Natural killer cell (primary cell): Measurements from ENCODE around the gene CCDC178. TPM values are rescaled to one million over a fixed set of nuclear protein-coding genes. Genes with fewer than 3 reads are reported as not detected.

Source experiments
- ATAC-seq, 3 donors: fragments of 150-1000 bp in 2 of 3; fragments of 200-7000 bp in 1 of 3; cut with Tn5 transposase; 1 replicate in 1 of 3; 2 replicates in 2 of 3; pipeline ENCODE4 v1.10.0; 2021; ENCODE audit warnings: mild to moderate bottlenecking in 2 of 3, moderate library complexity in 2 of 3
- DNase-seq, 2 donors: peaks; one replicate each; pipeline versions ENCODE4 v3.0.0 to v3.0.0-alpha.2; 2013 to 2021; ENCODE audit warnings: mixed read lengths in 1 of 2
- H3K27ac ChIP-seq: one replicate; pipeline ENCODE4 v1.5.1; 2013; ENCODE audit warnings: mild to moderate bottlenecking, low read length
- H3K27me3 ChIP-seq: one replicate; pipeline ENCODE4 v1.6.1; 2013; ENCODE audit warnings: low read length; ENCODE audit not compliant: control insufficient read depth, insufficient read depth
- H3K36me3 ChIP-seq: one replicate; pipeline ENCODE4 v1.6.1; 2013; ENCODE audit warnings: low read length; ENCODE audit not compliant: control insufficient read depth, insufficient read depth
- H3K4me1 ChIP-seq: one replicate; pipeline ENCODE4 v1.6.1; 2013; ENCODE audit warnings: low read length; ENCODE audit not compliant: control insufficient read depth, insufficient read depth
- H3K4me3 ChIP-seq: one replicate; pipeline ENCODE4 v1.5.1; 2013; ENCODE audit warnings: low read length
- H3K9me3 ChIP-seq: one replicate; pipeline ENCODE4 v1.6.1; 2013; ENCODE audit warnings: low read length; ENCODE audit not compliant: control insufficient read depth, insufficient read depth
- H3K27ac Mint-ChIP-seq, 2 donors: one replicate each; pipeline ENCODE4 v1.8.0; 2022; ENCODE audit warnings: mild to moderate bottlenecking in 2 of 2, mixed read lengths in 2 of 2, moderate library complexity in 1 of 2
- H3K27me3 Mint-ChIP-seq, 2 donors: one replicate each; pipeline ENCODE4 v1.8.0; 2022; ENCODE audit warnings: low read depth in 2 of 2, mixed read lengths in 2 of 2
- H3K36me3 Mint-ChIP-seq: one replicate; pipeline ENCODE4 v1.8.0; 2022; ENCODE audit warnings: mixed read lengths
- H3K4me1 Mint-ChIP-seq, 2 donors: one replicate each; pipeline ENCODE4 v1.8.0; 2022; ENCODE audit warnings: mixed read lengths in 2 of 2
- H3K4me3 Mint-ChIP-seq: one replicate; pipeline ENCODE4 v1.8.0; 2022; ENCODE audit warnings: mild to moderate bottlenecking, moderate library complexity, mixed read lengths
- H3K9me3 Mint-ChIP-seq, 2 donors: one replicate each; pipeline ENCODE4 v1.8.0; 2022; ENCODE audit warnings: mixed read lengths in 2 of 2
- CTCF ChIP-seq: fragments of 200-600 bp; IDR thresholded peaks from one replicate; pipeline ENCODE4 v1.8.0; 2022; ENCODE audit warnings: antibody characterized with exemption
- WGBS: methylation state at CpG from one replicate; pipeline ENCODE4 v1.1.7; 2013; ENCODE audit warnings: missing lambda C conversion rate; ENCODE audit not compliant: insufficient coverage; 5-methylcytosine and 5-hydroxymethylcytosine counted together
- intact Hi-C: fragments of 100-400 bp; cut with micrococcal nuclease; formaldehyde crosslinking; loops from one replicate; pipeline ENCODE4 v1.14.2; 2022
- total RNA-seq, 4 donors: library from RNA; stranded (reverse); fragments of 120-200 nt in 1 of 4; gene quantifications; one replicate each; pipeline versions ENCODE4 v1.2.3 to v1.2.4, GENCODE V29; 2013 to 2022

Gene CCDC178
- total RNA-seq, 3 donors from 2014 or later (not counting 1 experiment from before 2014, with no cell fraction given): not detected

- no peak for TF ChIP-seq CTCF
- Mint-ChIP-seq H3K27me3 (no peaks in the 10 kb centered on the region), H3K4me1 (no peaks in the 10 kb centered on the region), H3K36me3 (no peaks in the 10 kb centered on the region), H3K9me3 (peaks cover 9 to 12% of the 10 kb centered on the region in 2 donors), H3K27ac (no peak overlapping the region), H3K4me3 (no peak overlapping the region)
- WGBS: 87% methylated on average over 1 of the region's 1 CpG
- H3K36me3 ChIP-seq: no peaks in the 10 kb centered on the region
- ATAC-seq (no peak), DNase-seq (no peak)
- H3K9me3 ChIP-seq: peaks cover 19% of the 10 kb centered on the region
- no peak overlapping the region for H3K27ac ChIP-seq
- no peak overlapping the region for H3K4me3 ChIP-seq
- intact Hi-C loops: no loop called here
- no peaks in the 10 kb centered on the region for H3K4me1 ChIP-seq
- no peaks in the 10 kb centered on the region for H3K27me3 ChIP-seq
Measured at GRCh38 chr18:33307520-33307919, 133.0 kb downstream of the CCDC178 start.

DNA sequence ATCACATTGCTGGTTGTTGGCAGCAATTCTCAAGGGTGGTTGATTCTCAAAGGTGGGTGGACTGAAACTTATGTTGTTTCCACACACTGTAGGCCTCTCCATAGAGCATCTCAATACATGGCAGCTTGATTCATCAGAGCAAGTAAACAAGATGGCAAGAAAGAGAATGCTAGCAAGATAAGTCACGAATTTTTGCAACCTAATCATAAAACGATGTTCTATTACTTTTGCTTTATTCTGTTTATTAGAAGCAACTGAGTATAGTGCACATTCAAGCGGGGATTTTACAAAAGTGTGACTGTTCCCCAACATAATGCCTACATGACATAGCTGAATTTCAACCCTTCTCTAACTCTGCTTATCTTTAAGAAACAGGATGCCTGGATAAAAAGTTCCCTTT lies 136.2 kb downstream of the CCDC178 start:
- no peaks in the 10 kb centered on the region for H3K4me1 Mint-ChIP-seq
- no peaks in the 10 kb centered on the region for H3K27me3 ChIP-seq
- H3K4me1 ChIP-seq: no peaks in the 10 kb centered on the region
- no peak overlapping the region for H3K27ac ChIP-seq
- no peak overlapping the region for H3K4me3 Mint-ChIP-seq
- intact Hi-C loops: no loop called here
- no peaks in the 10 kb centered on the region for H3K27me3 Mint-ChIP-seq
- whole genome bisulfite sequencing: 87% methylated on average over 3 of the region's 3 CpGs
- H3K36me3 Mint-ChIP-seq: no peaks in the 10 kb centered on the region
- no peak for ATAC-seq
- H3K36me3 ChIP-seq: no peaks in the 10 kb centered on the region
- H3K9me3 Mint-ChIP-seq: peaks cover 18 to 21% of the 10 kb centered on the region in 2 donors
- no peak for DNase-seq
- no peak overlapping the region for H3K27ac Mint-ChIP-seq
- H3K9me3 ChIP-seq: peaks cover 10% of the 10 kb centered on the region
- no peak for TF ChIP-seq CTCF
- H3K4me3 ChIP-seq: no peak overlapping the region

GRCh38 chr18:33291539-33291938 lies 149.0 kb downstream of the CCDC178 start:
- Histone ChIP-seq H3K4me1 (no peaks in the 10 kb centered on the region), H3K36me3 (no peaks in the 10 kb centered on the region), H3K9me3 (no peaks in the 10 kb centered on the region), H3K27me3 (no peaks in the 10 kb centered on the region), H3K27ac (no peak overlapping the region), H3K4me3 (no peak overlapping the region)
- peaks cover 5 to 8% of the 10 kb centered on the region in 2 donors for H3K9me3 Mint-ChIP-seq
- H3K27ac Mint-ChIP-seq: no peak overlapping the region
- H3K4me3 Mint-ChIP-seq: no peak overlapping the region
- WGBS: 100% methylated on average over 1 of the region's 1 CpG
- no peaks in the 10 kb centered on the region for H3K27me3 Mint-ChIP-seq
- peaks cover 5% of the 10 kb centered on the region for H3K36me3 Mint-ChIP-seq
- H3K4me1 Mint-ChIP-seq: no peaks in the 10 kb centered on the region
- no peak for ATAC-seq
- no peak for TF ChIP-seq CTCF
- intact Hi-C loops: no loop called here
- no peak for DNase-seq

DNA sequence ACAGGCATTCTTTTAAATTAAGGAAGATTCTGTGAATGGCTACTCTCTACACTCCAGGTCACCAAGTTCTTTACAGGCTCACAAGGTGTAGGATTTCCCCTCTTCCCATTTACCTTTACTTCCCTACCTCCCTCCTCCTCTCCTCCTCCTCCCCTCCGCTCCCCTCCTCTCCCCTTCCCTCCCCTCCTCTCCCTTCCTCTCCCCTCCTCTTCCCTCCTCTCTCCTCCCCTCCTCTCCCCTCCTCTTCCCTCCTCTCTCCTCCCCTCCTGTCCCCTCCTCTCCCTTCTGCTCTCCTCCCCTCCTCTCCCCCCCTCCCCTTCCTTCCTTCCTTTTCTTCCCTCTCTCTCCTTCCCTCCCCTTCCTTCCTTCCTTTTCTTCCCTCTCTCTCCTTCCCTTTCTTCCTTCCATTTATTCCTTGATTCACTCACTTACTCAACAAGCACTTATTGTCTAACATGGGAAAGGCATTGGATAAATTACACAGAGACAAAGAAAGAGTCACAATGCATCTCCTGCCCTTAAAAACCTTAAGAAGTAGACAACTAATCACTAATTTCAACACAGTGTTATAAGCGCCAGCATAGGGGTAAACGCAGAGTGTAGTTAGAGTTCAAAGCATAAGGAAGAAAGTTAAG lies 152.3 kb downstream of the CCDC178 start:
- Mint-ChIP-seq H3K4me1 (no peaks in the 10 kb centered on the region), H3K27me3 (no peaks in the 10 kb centered on the region), H3K4me3 (no peak overlapping the region), H3K36me3 (peaks cover 5% of the 10 kb centered on the region), H3K9me3 (peaks cover 9% of the 10 kb centered on the region in 2 donors), H3K27ac (no peak overlapping the region)
- ATAC-seq: no peak
- Histone ChIP-seq H3K9me3 (no peaks in the 10 kb centered on the region), H3K27me3 (no peaks in the 10 kb centered on the region), H3K36me3 (no peaks in the 10 kb centered on the region), H3K4me1 (no peaks in the 10 kb centered on the region), H3K4me3 (no peak overlapping the region), H3K27ac (no peak overlapping the region)
- 92% methylated on average over 1 of the region's 3 CpGs for WGBS
- DNase-seq: no peak
- intact Hi-C loops: no loop called here
- no peak for TF ChIP-seq CTCF
